ENCODE results near the gene MCF2L.

Gene MCF2L

DNA sequence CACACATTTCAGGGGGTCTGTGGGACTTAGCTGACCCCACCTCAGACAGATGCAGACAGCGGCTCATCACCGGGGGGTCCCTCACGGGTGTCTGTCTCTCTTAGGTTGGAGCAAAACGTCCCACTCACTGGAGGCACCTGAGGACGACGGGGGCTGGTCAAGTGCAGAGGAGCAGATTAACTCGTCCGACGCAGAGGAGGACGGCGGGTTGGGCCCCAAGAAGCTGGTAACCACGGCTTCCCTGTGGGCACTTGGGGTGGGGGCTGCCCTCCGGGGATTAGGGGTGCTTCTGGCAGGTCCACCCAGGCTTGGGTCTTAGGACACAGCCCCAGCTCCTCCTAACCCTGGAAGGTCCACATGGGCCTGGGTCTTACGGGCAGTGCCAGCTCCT is 125.4 kb downstream of the MCF2L start:
- TF ChIP-seq, protein P1, sequence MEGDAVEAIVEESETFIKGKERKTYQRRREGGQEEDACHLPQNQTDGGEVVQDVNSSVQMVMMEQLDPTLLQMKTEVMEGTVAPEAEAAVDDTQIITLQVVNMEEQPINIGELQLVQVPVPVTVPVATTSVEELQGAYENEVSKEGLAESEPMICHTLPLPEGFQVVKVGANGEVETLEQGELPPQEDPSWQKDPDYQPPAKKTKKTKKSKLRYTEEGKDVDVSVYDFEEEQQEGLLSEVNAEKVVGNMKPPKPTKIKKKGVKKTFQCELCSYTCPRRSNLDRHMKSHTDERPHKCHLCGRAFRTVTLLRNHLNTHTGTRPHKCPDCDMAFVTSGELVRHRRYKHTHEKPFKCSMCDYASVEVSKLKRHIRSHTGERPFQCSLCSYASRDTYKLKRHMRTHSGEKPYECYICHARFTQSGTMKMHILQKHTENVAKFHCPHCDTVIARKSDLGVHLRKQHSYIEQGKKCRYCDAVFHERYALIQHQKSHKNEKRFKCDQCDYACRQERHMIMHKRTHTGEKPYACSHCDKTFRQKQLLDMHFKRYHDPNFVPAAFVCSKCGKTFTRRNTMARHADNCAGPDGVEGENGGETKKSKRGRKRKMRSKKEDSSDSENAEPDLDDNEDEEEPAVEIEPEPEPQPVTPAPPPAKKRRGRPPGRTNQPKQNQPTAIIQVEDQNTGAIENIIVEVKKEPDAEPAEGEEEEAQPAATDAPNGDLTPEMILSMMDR (IDR thresholded peaks at IDR 0.05), result no peak
- DNase-seq (ENCODE audit: low spot score), result no peak
- no peak overlapping the region for H3K4me3 ChIP-seq
- no peak overlapping the region for H3K27ac ChIP-seq

DNA sequence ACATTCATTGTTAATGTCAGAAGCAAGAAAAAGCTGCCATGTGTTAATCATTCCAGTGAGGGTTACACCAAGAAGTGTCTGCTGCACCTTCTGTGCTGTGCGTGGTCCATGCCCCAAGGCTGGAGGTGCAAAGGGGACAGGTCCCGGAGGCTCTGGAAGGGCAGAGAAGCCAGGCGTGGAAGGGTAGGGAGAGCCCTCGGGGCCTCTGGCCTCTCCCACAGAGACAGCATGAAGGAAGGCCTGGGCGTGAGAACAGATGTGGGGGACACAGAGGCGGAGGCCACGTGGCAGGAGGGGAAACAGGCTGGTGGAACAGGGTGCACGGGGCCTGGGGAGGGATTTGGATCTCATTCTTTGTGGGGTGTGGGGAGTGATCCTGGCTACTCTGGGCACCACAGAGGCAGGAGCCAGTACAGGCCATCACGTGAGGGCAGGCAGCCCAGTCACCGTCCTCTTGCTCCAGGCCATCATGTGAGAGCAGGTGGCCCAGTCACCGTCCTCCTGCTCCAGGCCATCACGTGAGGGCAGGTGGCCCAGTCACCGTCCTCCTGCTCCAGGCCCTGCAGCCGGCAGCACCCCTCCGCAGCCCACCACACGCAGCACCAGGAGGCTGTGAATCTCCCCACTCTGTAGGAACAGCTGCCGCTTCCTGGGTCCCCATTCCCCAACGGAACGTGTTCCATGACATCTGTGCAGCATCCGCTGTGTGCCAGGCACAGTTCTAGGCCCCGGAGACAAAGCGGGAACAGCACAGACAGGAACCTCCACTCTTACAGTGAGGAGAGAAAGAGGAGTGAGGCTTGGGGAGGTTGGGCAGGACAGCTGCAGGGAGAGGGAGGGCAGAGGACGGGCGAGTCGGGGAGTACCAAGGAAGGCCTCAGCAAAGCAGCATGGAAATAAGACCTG is 126.4 kb downstream of the MCF2L start:
- TF ChIP-seq, protein P1 (IDR thresholded peaks at IDR 0.05), result no peak
- H3K4me3 ChIP-seq, result no peak overlapping the region
- H3K27ac ChIP-seq, result no peak overlapping the region
- DNase-seq (ENCODE audit: low spot score), result no peak

DNA sequence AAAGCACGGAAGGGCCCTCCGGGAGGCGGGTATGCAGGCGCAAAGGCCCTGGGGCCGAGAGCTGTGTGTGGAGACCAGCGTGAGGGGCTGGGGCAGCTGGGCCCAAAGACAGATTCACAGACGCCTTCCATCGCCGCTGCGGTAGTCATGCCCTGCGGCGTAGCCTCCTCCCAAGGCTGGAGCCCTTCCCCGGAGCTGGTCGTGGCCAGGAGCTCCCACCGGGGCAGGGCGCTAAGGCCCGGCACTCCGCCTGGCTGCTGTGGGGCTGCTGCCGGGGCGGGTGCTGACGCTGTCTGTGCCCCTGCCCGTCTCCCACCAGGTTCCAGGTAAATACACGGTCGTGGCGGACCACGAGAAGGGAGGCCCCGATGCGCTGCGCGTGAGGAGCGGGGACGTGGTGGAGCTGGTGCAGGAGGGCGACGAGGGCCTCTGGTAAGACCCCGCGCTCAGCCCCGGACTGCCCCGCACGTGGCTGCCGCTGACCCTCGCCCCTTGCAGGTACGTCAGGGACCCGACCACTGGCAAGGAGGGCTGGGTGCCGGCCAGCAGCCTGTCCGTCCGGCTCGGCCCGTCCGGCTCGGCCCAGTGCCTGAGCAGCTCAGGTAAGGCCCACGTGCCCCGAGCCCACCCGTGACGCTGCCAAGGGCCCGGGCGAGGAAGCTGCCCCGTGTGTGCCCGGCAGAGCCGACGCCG is 127.2 kb downstream of the MCF2L start:
- no peak overlapping the region for H3K4me3 ChIP-seq
- no peak for DNase-seq (ENCODE audit: low spot score)
- TF ChIP-seq, protein P1 (IDR thresholded peaks at IDR 0.05), result no peak
- H3K27ac ChIP-seq, result no peak overlapping the region

DNA sequence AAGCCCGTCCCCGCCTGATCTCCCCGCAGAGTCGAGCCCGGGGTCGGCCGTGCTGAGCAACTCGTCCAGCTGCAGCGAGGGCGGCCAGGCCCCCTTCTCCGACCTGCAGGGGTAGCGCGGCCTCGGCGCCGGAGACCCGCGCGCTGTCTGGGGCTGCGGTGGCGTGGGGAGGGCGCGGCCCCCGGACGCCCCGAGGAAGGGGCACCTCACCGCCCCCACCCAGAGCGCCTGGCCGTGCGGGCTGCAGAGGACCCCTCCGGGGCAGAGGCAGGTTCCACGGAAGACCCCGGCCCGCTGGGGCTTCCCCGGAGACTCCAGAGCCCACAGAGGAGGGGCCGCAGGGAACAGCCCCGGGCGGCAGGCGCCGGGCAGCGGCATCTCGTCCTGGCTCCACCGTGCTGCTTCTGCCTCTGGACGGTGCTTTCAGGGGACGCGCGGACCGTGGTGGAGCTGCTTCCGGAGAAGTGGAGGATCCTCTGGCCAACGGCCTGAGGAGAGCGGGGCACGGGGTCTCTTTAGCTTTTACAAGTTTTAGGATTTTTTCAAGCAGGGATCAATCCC is 127.8 kb downstream of the MCF2L start:
- H3K4me3 ChIP-seq, result no peak overlapping the region
- TF ChIP-seq, protein P1 (IDR thresholded peaks at IDR 0.05), result no peak
- DNase-seq (ENCODE audit: low spot score), result no peak
- no peak overlapping the region for H3K27ac ChIP-seq

DNA sequence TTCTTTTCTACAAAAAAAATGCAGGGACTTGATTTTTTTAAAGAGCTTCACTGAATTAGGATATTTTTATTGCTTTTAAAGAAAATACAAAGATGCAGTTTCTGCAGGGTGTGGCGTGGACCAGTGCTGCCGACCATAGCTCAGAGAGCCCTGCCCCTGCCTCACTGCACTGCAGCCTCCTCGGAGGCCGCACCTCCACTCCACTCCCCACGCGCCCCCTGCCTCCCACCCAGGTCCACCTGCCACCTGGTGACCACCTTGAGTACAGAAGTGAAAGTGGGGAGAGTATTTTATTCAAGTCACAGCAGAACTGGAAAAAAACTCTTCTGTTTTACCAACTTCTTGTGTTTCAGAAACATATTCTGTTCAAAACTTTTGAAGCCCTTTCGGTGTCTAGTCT is 128.6 kb downstream of the MCF2L start:
- no peak for DNase-seq (ENCODE audit: low spot score)
- Histone ChIP-seq H3K4me3 (no peak overlapping the region), H3K27ac (no peak overlapping the region)
- TF ChIP-seq, protein P1 (IDR thresholded peaks at IDR 0.05), result no peak

DNA sequence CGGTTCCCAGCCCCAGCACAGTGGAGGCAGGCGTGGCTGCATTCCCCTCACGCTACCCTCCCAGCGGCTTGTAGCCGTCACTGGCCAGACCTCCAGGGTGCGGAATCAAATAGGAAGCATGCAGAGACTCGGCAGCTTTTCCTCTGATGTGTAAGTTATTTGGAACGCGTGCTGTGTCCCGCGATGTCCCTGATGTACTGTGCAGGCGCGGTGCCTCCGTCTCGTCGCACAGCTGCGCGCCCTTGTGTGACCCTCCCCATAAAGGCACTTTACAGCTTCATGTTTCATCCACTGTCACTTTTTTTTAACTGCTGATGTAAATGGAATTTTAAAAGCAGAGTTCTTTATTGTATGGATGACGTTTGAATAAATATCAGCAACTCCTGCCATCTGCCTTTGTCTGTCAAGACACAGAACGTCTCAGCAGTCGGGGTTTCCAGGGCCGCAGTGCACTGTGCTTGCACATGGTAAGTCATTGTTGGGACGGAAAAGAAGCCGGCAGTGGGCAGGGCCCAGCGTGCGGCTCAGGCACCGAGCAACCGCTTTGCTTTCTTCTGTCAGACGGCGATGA is 129.2 kb downstream of the MCF2L start:
- DNase-seq (ENCODE audit: low spot score), result no peak
- TF ChIP-seq, protein P1 (IDR thresholded peaks at IDR 0.05), result no peak
- no peak overlapping the region for H3K27ac ChIP-seq
- no peak overlapping the region for H3K4me3 ChIP-seq
